Gastrocnemius medialis (tissue), 4 donors: ENCODE results near the gene LRRC40. TPM values are rescaled to one million over a fixed set of nuclear protein-coding genes. Genes with fewer than 3 reads are reported as not detected.
"Not testable (repeated sequence)": the region's sequence is repeated elsewhere in the genome, so short reads cannot be mapped to it uniquely, and the experiment has no call there.

ENCODE experiments used
- ATAC-seq, 2 donors: fragments of 150-250 bp; one replicate each; pipeline ENCODE4 v1.9.1; 2016
- DNase-seq, 2 donors: peaks; one replicate each; pipeline ENCODE4 v3.0.0-alpha.2; 2019
- H3K27ac ChIP-seq, 4 donors: fragments of 200-600 bp; sonication (generic); 1 replicate in 1 of 4; 2 replicates in 3 of 4; pipeline ENCODE4 v1.5.1; 2016 to 2018; ENCODE audit warnings: mild to moderate bottlenecking in 2 of 4, moderate library complexity in 1 of 4
- H3K27me3 ChIP-seq, 3 donors: fragments of 200-600 bp; sonication (generic) in 2 of 3; 1 replicate in 1 of 3; 2 replicates in 2 of 3; pipeline versions ENCODE4 v1.5.1 to v1.6.0; 2016 to 2019; ENCODE audit warnings: mild to moderate bottlenecking in 1 of 3, moderate library complexity in 1 of 3
- H3K36me3 ChIP-seq, 2 donors: fragments of 200-600 bp; sonication (generic) in 1 of 2; one replicate each; pipeline ENCODE4 v1.5.1; 2017 to 2018
- H3K4me1 ChIP-seq, 2 donors: fragments of 200-600 bp; sonication (generic) in 1 of 2; one replicate each; pipeline ENCODE4 v1.5.1; 2016 to 2017; ENCODE audit warnings: mild to moderate bottlenecking in 2 of 2
- H3K4me3 ChIP-seq, 4 donors: fragments of 200-600 bp; sonication (generic) in 3 of 4; 1 replicate in 1 of 4; 2 replicates in 3 of 4; pipeline ENCODE4 v1.5.1; 2016 to 2019; ENCODE audit warnings: mild to moderate bottlenecking in 2 of 4
- H3K9me3 ChIP-seq, 3 donors: fragments of 200-600 bp; sonication (generic) in 2 of 3; 1 replicate in 1 of 3; 2 replicates in 2 of 3; pipeline ENCODE4 v1.5.1; 2016 to 2019
- POLR2A ChIP-seq, 2 donors: fragments of 450-650 bp; IDR thresholded peaks; one replicate each; pipeline ENCODE4 v1.6.1; 2017; ENCODE audit warnings: antibody characterized with exemption in 2 of 2, mild to moderate bottlenecking in 2 of 2, moderate library complexity in 2 of 2
- in situ Hi-C, 4 donors: fragments of 200-750 bp; cut with MboI; loops; one replicate each; pipeline versions ENCODE4 v1.15.0 to v1.8.0; 2017; ENCODE audit warnings: low sequenced_read_pairs in 4 of 4
- intact Hi-C: fragments of 100-400 bp; cut with DNase I; formaldehyde crosslinking; loops from one replicate; pipeline ENCODE4 v1.15.1; 2023; ENCODE audit warnings: low total_unique reads
- total RNA-seq, 4 donors: library from RNA; depleted of rRNA; stranded (reverse); fragments of >200 nt; gene quantifications; one replicate each; pipeline versions ENCODE4 v1.1.0 to v1.2.3, GENCODE V29; 2016
- TF ChIP-seq, protein P1 (sequence below), 5 experiments: fragments of 450-650 bp in 3 of 5; fragments of 200-600 bp in 2 of 5; sonication (generic) in 2 of 5; IDR thresholded peaks in 4 of 5; conservative IDR thresholded peaks in 1 of 5; 1 replicate in 4 of 5; 2 replicates in 1 of 5; pipeline ENCODE4 v1.5.1; 2016 to 2019; ENCODE audit warnings: antibody characterized with exemption in 5 of 5, mild to moderate bottlenecking in 3 of 5, moderate library complexity in 3 of 5

The LRRC40 gene
- total RNA-seq, 4 donors from 2014 or later: 6.5 to 10.5 (median 9.3) TPM

DNA sequence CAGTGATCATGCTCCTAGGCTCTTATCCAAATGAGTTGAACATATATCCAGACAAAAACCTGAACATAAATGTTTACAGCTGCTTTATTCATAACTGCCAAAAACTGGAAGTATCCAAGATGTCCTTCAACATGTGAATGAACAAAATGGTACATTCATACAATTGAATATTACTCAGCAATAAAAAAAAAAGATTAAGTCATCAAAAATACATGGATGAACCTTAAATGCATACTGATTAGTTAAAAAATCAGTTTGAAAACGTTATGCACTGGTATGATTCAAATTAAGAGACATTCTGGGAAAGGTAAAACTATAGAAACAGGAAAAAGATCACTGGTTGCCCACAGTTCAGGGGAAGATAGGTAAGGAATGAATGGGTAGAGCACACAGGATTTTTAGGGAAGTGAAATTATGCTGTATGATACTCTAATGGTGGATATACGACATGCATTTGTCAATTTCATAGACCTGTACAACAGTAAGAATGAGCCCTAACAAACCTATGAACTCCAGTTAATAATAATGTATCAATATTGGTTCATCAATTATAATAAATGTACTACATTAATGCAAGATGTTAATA is 3.1 kb downstream of the LRRC40 start:
- Histone ChIP-seq H3K27me3 (no peaks in the 10 kb centered on the region), H3K4me1 (peaks cover 24 to 32% of the 10 kb centered on the region in 2 donors), H3K9me3 (no peaks in the 10 kb centered on the region), H3K36me3 (no peaks in the 10 kb centered on the region), H3K4me3 (no peak overlapping the region), H3K27ac (no peak overlapping the region)
- TF ChIP-seq, protein P1, sequence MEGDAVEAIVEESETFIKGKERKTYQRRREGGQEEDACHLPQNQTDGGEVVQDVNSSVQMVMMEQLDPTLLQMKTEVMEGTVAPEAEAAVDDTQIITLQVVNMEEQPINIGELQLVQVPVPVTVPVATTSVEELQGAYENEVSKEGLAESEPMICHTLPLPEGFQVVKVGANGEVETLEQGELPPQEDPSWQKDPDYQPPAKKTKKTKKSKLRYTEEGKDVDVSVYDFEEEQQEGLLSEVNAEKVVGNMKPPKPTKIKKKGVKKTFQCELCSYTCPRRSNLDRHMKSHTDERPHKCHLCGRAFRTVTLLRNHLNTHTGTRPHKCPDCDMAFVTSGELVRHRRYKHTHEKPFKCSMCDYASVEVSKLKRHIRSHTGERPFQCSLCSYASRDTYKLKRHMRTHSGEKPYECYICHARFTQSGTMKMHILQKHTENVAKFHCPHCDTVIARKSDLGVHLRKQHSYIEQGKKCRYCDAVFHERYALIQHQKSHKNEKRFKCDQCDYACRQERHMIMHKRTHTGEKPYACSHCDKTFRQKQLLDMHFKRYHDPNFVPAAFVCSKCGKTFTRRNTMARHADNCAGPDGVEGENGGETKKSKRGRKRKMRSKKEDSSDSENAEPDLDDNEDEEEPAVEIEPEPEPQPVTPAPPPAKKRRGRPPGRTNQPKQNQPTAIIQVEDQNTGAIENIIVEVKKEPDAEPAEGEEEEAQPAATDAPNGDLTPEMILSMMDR (IDR thresholded peaks at IDR 0.05 in 4 of 5, conservative IDR thresholded peaks at IDR 0.05 in 1 of 5): no peak
- no peak for TF ChIP-seq POLR2A (IDR thresholded peaks at IDR 0.05)
- intact Hi-C loops: no loop called here
- no peak for ATAC-seq
- in situ Hi-C loops: loop anchor here in 1 of 4 donors (10.0 kb wide), 1 partner anchor 213 kb away; the partner anchor contains the start of gene CTH
- no peak for DNase-seq

DNA sequence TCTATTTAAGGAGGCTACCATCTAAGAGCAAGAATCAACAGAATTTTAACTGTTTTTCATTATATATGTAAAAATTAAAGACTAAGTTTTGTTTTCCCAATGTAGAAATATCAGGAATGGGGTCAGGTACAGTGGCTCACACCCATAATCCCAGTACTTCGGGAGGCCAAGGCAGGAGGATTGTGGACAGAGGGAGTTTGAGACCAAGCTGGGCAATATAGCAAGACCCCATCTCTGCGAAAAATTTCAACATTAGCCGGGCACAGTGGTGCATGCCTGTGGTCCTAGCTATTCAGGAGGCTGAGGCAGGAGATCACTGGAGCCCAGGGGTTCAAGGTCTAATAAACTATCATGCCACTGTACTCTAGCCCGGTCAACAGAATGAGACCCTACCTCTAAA is 5.3 kb downstream of the LRRC40 start:
- in situ Hi-C loops: loop anchor here in 1 of 4 donors (10.0 kb wide), 1 partner anchor 215 kb away; the partner anchor contains the start of gene CTH
- no peak for ATAC-seq
- H3K36me3 ChIP-seq: no peaks in the 10 kb centered on the region
- no peak overlapping the region for H3K4me3 ChIP-seq
- DNase-seq: no peak
- intact Hi-C loops: no loop called here
- H3K9me3 ChIP-seq: no peaks in the 10 kb centered on the region
- H3K27ac ChIP-seq: no peak overlapping the region
- TF ChIP-seq POLR2A (IDR thresholded peaks at IDR 0.05): no peak
- TF ChIP-seq, protein P1 (IDR thresholded peaks at IDR 0.05 in 4 of 5, conservative IDR thresholded peaks at IDR 0.05 in 1 of 5): no peak
- no peaks in the 10 kb centered on the region for H3K27me3 ChIP-seq
- H3K4me1 ChIP-seq: peaks cover 14 to 22% of the 10 kb centered on the region in 2 donors

DNA sequence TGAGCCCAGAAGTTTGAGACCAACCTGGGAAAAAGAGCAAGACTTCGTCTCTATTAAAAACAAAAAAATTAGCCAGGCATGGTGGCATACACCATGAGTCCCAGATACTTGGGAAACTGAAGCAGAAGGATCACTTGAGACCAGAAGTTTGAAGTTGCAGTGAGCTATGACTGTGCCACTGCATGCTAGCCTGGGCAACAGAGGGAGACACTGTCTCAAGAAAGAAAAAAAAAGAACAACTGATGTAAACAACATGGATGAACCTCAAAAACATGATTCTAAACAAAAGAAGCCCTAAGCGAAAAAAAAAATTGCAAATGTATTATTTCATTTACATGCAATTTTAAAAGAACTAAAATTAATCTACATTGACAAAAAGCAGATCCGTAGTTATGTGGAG is 9.0 kb downstream of the LRRC40 start:
- Histone ChIP-seq H3K36me3 (no peaks in the 10 kb centered on the region), H3K27ac (no peak overlapping the region), H3K4me3 (no peak overlapping the region), H3K27me3 (no peaks in the 10 kb centered on the region), H3K9me3 (no peaks in the 10 kb centered on the region), H3K4me1 (no peaks in the 10 kb centered on the region)
- ATAC-seq (no peak), DNase-seq (no peak)
- intact Hi-C loops (no loop called here), in situ Hi-C loops (no loop called here)
- TF ChIP-seq POLR2A (IDR thresholded peaks at IDR 0.05): no peak
- TF ChIP-seq, protein P1 (IDR thresholded peaks at IDR 0.05 in 4 of 5, conservative IDR thresholded peaks at IDR 0.05 in 1 of 5): no peak

DNA sequence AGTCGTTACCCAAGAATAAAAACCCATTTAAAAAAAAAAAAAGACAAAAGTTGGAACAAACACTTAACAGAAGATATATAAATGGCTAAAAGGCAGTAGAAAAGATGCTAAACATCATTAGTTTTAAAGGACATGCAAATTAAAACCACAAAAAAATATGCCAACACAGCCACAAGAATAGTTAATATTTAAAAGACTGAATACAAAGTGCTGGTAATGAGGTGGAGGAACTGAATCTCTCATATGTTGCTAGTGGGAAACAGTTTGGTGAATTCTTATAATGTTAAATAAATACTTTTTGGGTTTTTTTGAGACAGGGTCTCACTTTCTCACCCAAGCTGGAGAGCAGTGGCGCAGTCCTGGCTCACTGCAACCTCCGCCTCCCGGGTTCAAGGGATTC is 10.0 kb downstream of the LRRC40 start:
- TF ChIP-seq, protein P1 (IDR thresholded peaks at IDR 0.05 in 4 of 5, conservative IDR thresholded peaks at IDR 0.05 in 1 of 5): no peak
- no peak for TF ChIP-seq POLR2A (IDR thresholded peaks at IDR 0.05)

DNA sequence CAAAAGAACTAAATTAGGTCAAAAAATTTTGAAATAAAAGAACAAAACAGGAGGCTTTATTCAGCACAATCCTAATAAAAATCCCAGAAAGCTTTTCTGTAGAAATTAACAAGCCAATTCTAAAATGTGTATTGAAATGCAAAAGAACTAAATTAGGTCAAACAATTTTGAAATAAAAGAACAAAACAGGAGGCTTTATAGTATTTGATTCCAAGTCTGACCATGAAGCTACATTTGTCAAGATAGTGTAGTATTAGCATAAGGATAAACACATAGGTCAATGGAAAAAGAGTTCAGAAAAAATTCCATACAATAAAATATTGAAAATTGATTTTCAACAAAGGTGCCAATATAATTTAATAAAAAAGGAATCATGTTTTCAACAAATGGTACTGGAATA is 10.8 kb downstream of the LRRC40 start:
- no peaks in the 10 kb centered on the region for H3K27me3 ChIP-seq
- in situ Hi-C loops (no loop called here), intact Hi-C loops (no loop called here)
- ATAC-seq: no peak
- H3K27ac ChIP-seq: no peak overlapping the region
- H3K9me3 ChIP-seq: no peaks in the 10 kb centered on the region
- no peaks in the 10 kb centered on the region for H3K36me3 ChIP-seq
- no peak for DNase-seq
- no peaks in the 10 kb centered on the region for H3K4me1 ChIP-seq
- H3K4me3 ChIP-seq: no peak overlapping the region
- no peak for TF ChIP-seq POLR2A (IDR thresholded peaks at IDR 0.05)
- TF ChIP-seq, protein P1 (IDR thresholded peaks at IDR 0.05 in 4 of 5, conservative IDR thresholded peaks at IDR 0.05 in 1 of 5): no peak

More for the DNA sequence above, 10.0 kb downstream of the LRRC40 start:
- no peak overlapping the region for H3K27ac ChIP-seq
- intact Hi-C loops: no loop called here
- no peaks in the 10 kb centered on the region for H3K9me3 ChIP-seq
- DNase-seq: no peak
- in situ Hi-C loops: no loop called here
- H3K4me1 ChIP-seq: no peaks in the 10 kb centered on the region
- no peaks in the 10 kb centered on the region for H3K27me3 ChIP-seq
- no peak overlapping the region for H3K4me3 ChIP-seq
- H3K36me3 ChIP-seq: no peaks in the 10 kb centered on the region
- no peak for ATAC-seq

DNA sequence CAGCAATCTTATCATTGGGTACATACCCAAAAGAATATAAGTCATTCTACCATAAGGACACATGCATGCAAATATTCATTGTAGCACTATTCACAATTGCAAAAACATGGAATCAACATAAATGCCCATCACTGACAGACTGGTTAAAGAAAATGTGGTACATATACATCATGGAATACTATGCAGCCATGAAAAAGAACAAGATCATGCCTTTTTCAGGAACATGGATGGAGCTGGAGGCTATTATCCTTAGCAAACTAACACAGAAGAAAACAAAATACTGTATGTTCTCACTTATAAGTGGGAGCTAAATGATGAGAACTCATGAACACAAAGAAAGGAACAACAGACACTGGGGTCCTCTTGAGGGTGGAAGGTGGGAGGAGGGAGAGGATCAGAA is 12.9 kb downstream of the LRRC40 start:
- ATAC-seq, H3K4me1 ChIP-seq, H3K27me3 ChIP-seq, H3K27ac ChIP-seq, intact Hi-C loops, H3K4me3 ChIP-seq, H3K36me3 ChIP-seq, DNase-seq, in situ Hi-C loops, H3K9me3 ChIP-seq: not testable (repeated sequence)
